Effector CD4-positive, alpha-beta T cell (primary cell): ENCODE measurements around the gene FNDC3B.
"Not testable (repeated sequence)": the region's sequence is repeated elsewhere in the genome, so short reads cannot be mapped to it uniquely, and the experiment has no call there.

ENCODE experiments used
- DNase-seq: peaks from one replicate; pipeline ENCODE4 v3.0.0-alpha.2; 2020

The FNDC3B gene

DNA sequence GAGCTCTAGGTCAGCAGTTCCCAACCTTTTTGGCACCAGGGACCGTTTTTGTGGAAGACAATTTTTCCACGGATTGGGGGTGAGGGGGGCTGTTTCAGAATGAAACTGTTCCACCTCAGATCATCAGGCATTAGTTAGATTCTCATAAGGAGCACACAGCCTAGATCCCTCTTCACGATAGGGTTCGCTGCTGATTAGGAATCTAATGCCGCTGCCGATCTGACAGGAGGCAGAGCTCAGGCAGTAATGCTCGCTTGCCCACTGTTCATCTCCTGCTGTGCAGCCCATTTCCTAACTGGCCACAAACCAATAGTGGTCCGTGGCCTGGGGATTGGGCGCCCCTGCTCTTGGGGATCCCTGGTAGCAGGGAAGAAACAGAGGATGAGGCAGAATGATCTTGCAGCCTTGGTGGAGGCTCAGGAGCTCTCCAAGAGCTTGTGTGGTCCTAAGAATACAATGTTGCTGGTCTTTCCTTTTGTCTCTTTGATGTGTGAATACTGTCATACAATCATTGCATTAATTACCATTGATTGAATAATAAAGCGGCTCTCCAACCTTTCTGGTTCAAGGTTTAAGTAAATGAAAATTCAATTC is 183.2 kb downstream of the FNDC3B start:
- no peak for DNase-seq

- DNase-seq, result no peak
These were observed 184.5 kb downstream of the FNDC3B start for GRCh38 chr3:172223870-172224269.

GRCh38 chr3:172224560-172225214 is 185.3 kb downstream of the FNDC3B start:
- no peak for DNase-seq

DNA sequence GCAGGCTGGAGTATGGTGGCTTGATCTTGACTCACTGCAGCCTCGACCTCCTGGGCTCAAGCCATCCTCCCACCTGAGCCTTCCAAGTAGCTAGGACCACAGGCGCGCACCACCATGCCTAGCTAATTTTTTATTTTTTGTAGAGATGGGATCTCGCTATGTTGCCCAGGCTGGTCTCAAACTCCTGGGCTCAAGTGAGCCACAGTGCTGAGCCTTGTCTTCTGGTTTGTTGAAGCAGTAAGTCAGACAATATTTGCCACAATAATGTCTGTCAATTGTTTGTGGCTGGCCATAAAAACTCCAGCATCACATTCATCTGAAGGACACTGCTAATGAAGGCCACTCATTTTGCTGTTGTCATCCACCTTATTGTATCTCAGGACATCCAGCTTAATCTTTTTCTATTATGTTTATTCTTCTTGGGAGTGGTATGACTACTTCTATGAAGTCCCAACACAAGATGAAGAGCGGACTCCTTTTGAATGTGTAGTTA is 185.9 kb downstream of the FNDC3B start:
- DNase-seq, result no peak

GRCh38 chr3:172226831-172227230 is 187.5 kb downstream of the FNDC3B start:
- DNase-seq, result no peak

GRCh38 chr3:172227340-172228035 is 188.1 kb downstream of the FNDC3B start:
- no peak for DNase-seq

DNA sequence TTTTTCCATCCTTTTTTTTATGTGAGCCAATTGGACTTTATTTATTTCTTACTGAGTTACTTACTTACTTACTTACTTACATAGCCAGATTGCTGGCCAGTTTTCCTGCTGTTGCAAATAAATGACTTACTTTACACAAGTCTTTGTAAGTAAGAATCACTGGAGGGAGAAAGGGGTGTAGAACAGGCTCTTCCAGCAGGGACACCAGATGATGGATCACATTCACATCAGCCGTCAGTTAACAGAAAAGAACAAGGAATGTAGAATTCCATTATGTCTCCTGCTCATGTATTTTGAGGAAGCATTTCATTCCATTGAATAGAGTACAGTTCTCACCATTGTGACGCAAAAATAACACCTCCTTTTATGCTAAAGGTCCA is 188.6 kb downstream of the FNDC3B start:
- no peak for DNase-seq

DNA sequence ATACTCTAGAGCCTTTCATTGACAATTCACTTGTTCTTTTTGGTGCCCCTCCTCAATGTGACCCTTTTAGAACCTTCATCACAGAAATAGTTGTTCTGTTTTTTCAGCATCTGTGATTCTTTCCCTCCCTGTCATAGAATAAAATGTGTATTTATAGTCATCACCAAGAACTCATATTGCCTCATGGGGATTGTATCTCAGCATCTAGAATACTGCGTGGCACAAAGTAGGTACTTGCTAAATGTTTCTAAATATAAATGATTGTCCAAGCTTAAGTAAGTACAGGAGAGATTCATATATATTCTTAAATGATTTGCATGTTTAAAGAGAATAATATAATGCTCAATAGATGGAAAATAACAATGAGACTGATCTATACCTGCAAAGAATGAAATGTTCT is 190.1 kb downstream of the FNDC3B start:
- DNase-seq, result no peak

DNA sequence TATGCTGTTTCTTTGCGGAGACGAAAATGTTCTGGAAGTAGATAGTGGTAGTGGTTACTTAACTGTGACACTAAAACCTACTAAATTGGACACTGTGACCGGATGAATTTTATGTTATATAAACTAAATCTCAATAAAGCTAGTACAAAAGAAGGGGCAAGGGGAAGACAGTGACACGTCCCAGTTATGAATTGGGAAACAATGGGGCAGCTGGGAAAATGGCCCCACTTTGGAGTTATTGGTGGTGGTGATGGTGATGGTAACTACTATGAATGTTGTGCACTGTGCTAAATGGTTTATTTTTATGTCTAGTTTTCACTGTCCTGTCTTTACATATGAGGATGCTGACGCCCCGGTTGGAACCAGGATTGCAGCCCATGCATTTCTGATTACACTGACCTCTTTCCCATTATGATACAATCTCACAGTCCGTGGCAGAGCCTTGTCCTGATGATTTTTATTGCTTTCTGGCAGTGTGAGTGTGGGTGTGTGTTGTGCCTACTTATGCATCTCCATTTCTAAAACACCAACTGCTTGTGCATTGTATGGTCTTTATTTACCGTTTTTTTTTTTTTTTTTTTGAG is 192.0 kb downstream of the FNDC3B start:
- DNase-seq, result no peak

DNA sequence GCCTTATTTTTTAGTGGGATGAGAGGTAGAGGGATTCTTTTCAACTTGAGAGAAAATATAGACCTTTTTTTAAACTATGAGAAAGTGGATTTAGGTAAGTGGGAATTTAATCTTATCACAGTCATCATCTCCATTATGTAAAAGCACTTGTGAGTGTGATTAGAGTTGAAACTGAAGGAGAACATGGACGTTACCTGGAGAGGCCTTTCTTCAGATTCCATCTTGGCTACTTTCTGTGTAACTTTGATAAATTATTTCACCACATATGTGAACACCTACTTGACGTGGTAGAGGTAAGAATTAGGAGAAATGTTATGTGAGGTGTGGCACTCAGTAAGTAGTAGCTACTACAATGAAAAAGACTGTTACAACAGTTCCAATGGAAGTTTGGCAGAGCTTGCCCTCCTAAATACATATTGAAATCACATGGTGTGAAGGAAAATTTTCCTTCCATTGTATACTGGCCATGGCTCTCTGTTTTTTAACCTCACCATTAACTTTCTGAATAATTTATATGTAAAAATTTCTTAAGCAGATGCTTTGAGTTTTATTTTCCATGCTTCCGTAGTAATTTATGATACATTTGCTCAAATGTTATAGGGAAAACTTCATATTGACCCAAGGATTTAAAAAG is 193.3 kb downstream of the FNDC3B start:
- no peak for DNase-seq

DNA sequence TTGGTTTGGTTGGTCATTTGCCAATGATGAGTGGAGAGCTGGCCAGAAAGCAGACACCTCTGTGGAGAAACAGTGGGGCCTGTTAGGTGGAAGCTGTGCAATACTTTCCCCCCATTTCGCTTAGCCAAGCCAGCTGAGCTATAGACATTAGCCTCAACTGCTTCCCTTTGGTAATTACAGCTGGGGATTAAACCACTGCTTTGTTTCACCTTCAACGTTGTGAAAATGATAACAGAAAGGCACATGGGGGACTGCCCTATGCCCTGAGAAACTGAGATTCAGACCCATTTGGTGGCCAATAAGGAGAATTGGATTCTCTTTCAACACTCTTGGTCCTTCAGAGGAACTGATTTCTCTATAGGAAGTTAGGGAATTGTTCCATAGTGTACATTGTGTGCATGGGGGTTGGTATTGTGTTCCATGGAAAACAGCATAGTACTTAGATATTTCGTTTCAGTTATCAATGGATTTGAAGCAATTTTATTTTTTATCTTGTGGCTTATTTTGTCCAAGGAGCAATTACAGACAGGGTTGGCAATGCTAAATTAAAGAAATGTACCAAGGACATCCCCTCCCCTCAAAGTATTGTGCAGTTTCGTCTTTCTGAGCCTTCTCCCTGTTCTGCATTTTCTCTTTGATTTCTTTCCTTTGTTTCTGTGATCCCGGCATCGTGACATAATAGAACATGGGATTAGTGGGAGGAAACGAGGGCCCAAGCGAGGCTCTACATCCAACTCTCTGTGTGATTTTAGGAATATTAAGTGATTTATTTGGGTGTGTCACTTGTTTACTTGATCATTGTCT is 194.3 kb downstream of the FNDC3B start:
- DNase-seq, result no peak

GRCh38 chr3:172235698-172236097 is 196.3 kb downstream of the FNDC3B start:
- DNase-seq, result no peak

DNA sequence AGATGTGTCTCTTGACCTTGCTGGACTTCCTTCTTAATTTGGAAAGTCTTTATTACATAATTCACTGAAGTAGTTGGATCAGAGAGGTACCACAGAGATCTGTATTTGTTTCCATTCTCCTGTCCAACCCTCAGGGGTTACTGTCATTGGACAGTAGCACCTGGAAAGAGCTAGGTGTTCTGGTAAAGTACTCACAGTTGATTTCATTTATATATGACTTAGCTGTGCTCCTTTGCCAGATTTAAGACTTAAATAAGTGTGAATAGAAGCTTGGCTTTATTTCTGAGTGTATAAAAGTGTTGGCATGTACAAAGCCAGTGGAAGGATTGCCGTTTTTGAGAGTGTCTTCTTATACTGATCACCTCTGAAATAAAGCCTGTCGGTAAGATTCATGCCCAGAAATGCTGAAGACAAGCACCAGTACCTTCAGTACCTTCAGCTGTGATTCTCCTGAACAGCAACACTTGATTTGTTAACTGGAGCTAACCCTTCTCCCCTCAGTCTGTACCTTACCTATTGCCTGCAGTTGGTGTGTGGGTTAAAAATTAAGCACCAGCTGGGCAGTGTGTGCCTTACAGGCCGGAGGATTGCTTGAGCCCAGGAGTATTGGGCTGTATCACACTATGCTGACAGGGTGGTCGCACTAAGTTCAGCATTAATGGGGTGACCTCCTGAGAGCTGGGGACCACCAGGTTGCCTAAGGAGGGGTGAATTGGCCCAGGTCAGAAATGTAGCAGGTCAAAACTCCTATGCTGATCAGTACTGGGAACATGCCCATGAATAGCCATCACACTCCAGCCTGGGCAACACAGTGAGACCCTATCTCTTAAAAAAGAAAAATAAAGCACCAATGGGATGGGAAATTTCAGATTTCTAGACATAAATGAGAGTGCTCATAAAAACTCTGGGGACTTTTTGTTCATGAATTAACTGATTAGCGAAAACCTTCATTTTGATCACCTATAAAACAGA is 197.7 kb downstream of the FNDC3B start:
- no peak for DNase-seq

DNA sequence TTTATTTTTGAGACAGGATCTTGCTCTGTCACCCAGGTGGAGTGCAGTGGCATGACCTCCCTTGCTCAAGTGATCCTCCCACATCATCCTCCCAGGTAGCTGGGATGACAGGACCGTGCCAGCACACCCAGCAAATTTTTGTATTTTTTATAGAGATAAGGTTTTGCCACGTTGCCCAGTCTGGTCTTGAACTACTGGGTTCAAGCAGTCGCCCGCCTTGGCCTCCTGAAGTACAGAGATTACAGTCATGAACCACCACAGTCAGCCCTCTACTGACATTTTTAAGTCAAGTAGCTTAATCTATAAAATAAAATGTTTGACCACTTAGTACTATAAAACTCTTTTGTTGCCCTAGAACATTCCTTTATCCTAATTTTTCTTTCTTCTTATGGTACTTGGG is 198.8 kb downstream of the FNDC3B start:
- DNase-seq, result no peak

GRCh38 chr3:172239218-172239790 is 199.9 kb downstream of the FNDC3B start:
- DNase-seq, result no peak

DNA sequence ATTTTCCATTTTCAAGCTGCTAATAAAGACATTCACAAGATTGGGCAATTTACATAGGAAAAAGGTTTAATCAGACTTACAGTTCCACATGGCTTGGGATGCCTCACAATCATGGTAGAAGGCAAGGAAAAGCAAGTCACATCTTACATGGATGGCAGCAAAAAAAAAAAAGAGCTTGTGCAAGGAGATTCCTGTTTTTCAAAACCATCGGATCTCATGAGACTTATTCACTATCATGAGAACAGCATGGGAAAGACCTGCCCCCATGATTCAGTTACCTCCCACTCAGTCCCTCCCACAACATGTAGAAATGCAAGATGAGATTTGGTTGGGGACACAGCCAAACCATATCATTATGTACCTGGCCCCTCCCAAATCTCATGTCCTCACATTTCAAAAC is 202.0 kb downstream of the FNDC3B start:
- no peak for DNase-seq

DNA sequence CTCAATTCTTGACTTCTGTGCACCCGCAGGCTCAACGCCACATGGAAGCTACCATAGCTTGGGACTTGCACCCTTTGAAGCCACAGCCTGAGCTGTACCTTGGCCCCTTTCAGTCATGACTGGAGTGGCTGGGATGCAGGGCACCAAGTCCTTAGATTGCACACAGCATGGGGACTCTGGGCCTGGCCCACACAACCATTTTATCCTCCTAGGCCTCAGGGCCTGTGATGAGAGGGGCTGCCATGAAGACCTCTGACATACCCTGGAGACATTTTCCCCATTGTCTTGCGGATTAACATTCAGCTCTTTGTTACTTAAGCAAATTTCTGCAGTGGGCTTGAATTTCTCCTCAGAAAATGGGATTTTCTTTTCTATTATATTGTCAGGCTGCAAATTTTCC is 203.1 kb downstream of the FNDC3B start:
- DNase-seq, result not testable (repeated sequence)

DNA sequence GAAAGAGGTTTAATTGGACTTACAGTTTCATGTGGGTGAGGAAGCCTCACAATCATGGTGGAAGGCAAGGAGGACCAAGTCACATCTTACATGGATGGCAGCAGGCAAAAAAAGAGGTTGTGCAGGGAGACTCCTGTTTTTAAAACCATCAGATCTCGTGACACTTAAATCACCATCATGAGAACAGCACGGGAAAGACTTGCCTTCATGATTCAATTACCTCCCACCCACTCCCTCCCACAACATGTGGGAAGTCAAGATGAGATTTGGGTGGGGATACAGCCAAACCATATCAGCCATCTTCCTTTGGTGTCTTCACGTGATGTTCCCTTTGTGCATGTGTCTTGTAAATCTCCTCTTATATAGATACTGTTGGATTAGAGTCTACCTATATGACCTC is 204.0 kb downstream of the FNDC3B start:
- not testable (repeated sequence) for DNase-seq

GRCh38 chr3:172244011-172244410 is 204.6 kb downstream of the FNDC3B start:
- no peak for DNase-seq

DNA sequence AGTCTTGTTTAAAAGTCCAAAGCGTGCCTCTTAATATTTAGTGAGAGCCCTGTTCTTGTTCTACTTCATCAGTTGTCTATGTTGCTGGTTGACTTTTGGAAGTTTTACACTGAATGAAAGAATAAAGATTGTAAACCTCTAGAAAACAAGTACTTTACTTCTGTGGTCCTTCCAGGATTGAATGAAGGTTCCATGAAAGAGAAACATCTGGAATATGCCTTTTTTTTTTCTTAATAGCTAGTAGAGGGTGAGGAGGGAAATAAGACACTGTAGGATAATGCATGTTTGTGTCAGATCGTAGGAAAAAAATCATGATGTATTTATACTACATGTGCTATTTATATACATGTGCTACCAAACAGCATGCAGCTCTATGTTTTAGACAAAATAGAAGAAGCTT is 205.9 kb downstream of the FNDC3B start:
- no peak for DNase-seq
